HepG2 (cell line): ENCODE results near the gene CPPED1. TPM values are rescaled to one million over a fixed set of nuclear protein-coding genes. Genes with fewer than 3 reads are reported as not detected.

Source experiments
- ESRRA ChIP-seq: sonication (generic); formaldehyde crosslinking; IDR thresholded peaks from 2 replicates; pipeline ENCODE4 v1.5.1; 2020; ENCODE audit warnings: mild to moderate bottlenecking, low read depth, missing genetic modification reagents
- NFYB ChIP-seq: sonication (generic); formaldehyde crosslinking; IDR thresholded peaks from 2 replicates; pipeline ENCODE4 v1.4.0; 2020; ENCODE audit warnings: missing genetic modification reagents
- NR2C2 ChIP-seq: sonication (generic); formaldehyde crosslinking; IDR thresholded peaks from 2 replicates; pipeline ENCODE4 v1.4.0; 2020; ENCODE audit warnings: missing genetic modification reagents, mild to moderate bottlenecking, moderate library complexity, borderline replicate concordance
- POGZ ChIP-seq: sonication (generic); formaldehyde crosslinking; IDR thresholded peaks from 2 replicates; pipeline ENCODE4 v1.4.0; 2020; ENCODE audit warnings: mild to moderate bottlenecking, missing genetic modification reagents
- SIN3B ChIP-seq: fragments of 150-350 bp; IDR thresholded peaks from 2 replicates; pipeline ENCODE4 v1.6.1; 2014; ENCODE audit warnings: low read length
- SNAPC2 ChIP-seq: sonication (generic); formaldehyde crosslinking; IDR thresholded peaks from 2 replicates; pipeline ENCODE4 v1.8.1; 2022; ENCODE audit warnings: mild to moderate bottlenecking, missing genetic modification reagents
- THYN1 ChIP-seq: sonication (generic); formaldehyde crosslinking; IDR thresholded peaks from 2 replicates; pipeline ENCODE4 v1.8.1; 2023; ENCODE audit warnings: low read depth, mild to moderate bottlenecking, moderate library complexity, missing genetic modification reagents, borderline replicate concordance
- XBP1 ChIP-seq: sonication (generic); formaldehyde crosslinking; IDR thresholded peaks from 2 replicates; pipeline ENCODE4 v1.5.0; 2020; ENCODE audit warnings: missing genetic modification reagents
- ZFP90 ChIP-seq: sonication (generic); formaldehyde crosslinking; IDR thresholded peaks from 2 replicates; pipeline ENCODE4 v1.8.0; 2022; ENCODE audit warnings: missing genetic modification reagents, mild to moderate bottlenecking, inconsistent platforms, borderline replicate concordance
- polyA plus RNA-seq, 8 experiments: library from polyadenylated mRNA; depleted of rRNA in 3 of 8; stranded (reverse) in 7 of 8; unstranded in 1 of 8; fragments of >200 nt; fragmentation: Illumina TruSeq in 4 of 8; extraction: Trizol in 4 of 8; gene quantifications; 2 replicates each; pipeline versions ENCODE4 v1.2.1 to v1.2.3, GENCODE V29; 2011 to 2016; ENCODE audit warnings: low read depth in 4 of 8, missing spikeins in 1 of 8, mixed read lengths in 1 of 8; ENCODE audit not compliant: insufficient read depth in 1 of 8
- total RNA-seq, 5 experiments: library from RNA; depleted of rRNA; stranded (reverse); fragments of >200 nt; fragmentation: Illumina TruSeq; extraction: Trizol; gene quantifications; 2 replicates each; pipeline ENCODE4 v1.2.3, GENCODE V29; 2016; ENCODE audit warnings: low read depth in 1 of 5
- TF ChIP-seq, protein P1 (sequence below): sonication (generic); formaldehyde crosslinking; IDR thresholded peaks from 2 replicates; pipeline ENCODE4 v1.4.0; 2020; ENCODE audit warnings: mild to moderate bottlenecking, missing genetic modification reagents
- TF ChIP-seq, protein P2 (sequence below): sonication (generic); formaldehyde crosslinking; conservative IDR thresholded peaks from 2 replicates; pipeline ENCODE4 v1.4.0; 2020; ENCODE audit warnings: mild to moderate bottlenecking, missing genetic modification reagents, moderate library complexity
- TF ChIP-seq, protein P3 (sequence below): sonication (generic); formaldehyde crosslinking; IDR thresholded peaks from 2 replicates; pipeline ENCODE4 v1.5.0; 2020; ENCODE audit warnings: mild to moderate bottlenecking, missing genetic modification reagents, borderline replicate concordance

Gene CPPED1
- total and polyA plus RNA-seq, 2 of the 13 experiments (the other 11 are each of a cell fraction or from before 2014, with no cell fraction given) = 66.6 to 71.3 TPM

DNA sequence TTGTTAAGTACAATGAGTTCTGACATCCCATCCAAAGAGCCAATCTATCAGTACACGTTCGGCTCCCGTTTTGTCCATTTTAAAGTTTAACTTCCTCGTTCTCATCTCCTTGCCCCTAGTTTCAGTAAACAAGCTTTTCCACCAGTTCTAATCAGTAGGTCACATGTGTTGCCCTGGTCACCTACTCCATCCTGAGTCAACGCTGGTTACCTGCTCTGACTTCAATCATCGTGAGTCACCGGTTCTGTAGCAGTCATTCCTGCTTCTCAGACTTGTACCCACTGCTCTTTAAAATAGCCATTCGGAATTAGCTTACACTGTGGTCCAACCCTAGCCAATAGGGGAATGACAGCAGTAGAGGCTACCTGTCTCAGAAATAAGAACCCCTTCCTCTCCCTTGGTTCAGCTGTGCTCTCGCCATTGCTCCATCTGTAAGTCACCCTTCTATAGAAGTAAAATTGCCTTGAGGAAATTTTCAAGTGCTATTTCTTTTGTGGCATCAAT, 191.0 kb downstream of the CPPED1 start (continued):
- TF ChIP-seq NR2C2 (peak; percentile 61; the same call in 1 of the 2 replicates), SIN3B (no peak), NFYB (CRISPR knock-in tag) (no peak), SNAPC2 (CRISPR knock-in tag) (0 out of 2 replicates have a peak, but pooled peaks have one; percentile 32), ESRRA (CRISPR knock-in tag) (peak; percentile 37; the same call in 1 of the 2 replicates), THYN1 (CRISPR knock-in tag) (no peak), POGZ (peak; percentile 85), ZFP90 (0 out of 2 replicates have a peak, but pooled peaks have one; percentile 31), XBP1 (CRISPR knock-in tag) (peak; percentile 67)
- TF ChIP-seq, protein P1, sequence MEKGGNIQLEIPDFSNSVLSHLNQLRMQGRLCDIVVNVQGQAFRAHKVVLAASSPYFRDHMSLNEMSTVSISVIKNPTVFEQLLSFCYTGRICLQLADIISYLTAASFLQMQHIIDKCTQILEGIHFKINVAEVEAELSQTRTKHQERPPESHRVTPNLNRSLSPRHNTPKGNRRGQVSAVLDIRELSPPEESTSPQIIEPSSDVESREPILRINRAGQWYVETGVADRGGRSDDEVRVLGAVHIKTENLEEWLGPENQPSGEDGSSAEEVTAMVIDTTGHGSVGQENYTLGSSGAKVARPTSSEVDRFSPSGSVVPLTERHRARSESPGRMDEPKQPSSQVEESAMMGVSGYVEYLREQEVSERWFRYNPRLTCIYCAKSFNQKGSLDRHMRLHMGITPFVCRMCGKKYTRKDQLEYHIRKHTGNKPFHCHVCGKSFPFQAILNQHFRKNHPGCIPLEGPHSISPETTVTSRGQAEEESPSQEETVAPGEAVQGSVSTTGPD (CRISPR knock-in tag) = no peak
- TF ChIP-seq, protein P2, sequence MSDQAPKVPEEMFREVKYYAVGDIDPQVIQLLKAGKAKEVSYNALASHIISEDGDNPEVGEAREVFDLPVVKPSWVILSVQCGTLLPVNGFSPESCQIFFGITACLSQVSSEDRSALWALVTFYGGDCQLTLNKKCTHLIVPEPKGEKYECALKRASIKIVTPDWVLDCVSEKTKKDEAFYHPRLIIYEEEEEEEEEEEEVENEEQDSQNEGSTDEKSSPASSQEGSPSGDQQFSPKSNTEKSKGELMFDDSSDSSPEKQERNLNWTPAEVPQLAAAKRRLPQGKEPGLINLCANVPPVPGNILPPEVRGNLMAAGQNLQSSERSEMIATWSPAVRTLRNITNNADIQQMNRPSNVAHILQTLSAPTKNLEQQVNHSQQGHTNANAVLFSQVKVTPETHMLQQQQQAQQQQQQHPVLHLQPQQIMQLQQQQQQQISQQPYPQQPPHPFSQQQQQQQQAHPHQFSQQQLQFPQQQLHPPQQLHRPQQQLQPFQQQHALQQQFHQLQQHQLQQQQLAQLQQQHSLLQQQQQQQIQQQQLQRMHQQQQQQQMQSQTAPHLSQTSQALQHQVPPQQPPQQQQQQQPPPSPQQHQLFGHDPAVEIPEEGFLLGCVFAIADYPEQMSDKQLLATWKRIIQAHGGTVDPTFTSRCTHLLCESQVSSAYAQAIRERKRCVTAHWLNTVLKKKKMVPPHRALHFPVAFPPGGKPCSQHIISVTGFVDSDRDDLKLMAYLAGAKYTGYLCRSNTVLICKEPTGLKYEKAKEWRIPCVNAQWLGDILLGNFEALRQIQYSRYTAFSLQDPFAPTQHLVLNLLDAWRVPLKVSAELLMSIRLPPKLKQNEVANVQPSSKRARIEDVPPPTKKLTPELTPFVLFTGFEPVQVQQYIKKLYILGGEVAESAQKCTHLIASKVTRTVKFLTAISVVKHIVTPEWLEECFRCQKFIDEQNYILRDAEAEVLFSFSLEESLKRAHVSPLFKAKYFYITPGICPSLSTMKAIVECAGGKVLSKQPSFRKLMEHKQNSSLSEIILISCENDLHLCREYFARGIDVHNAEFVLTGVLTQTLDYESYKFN = peak; percentile 84
- TF ChIP-seq, protein P3, sequence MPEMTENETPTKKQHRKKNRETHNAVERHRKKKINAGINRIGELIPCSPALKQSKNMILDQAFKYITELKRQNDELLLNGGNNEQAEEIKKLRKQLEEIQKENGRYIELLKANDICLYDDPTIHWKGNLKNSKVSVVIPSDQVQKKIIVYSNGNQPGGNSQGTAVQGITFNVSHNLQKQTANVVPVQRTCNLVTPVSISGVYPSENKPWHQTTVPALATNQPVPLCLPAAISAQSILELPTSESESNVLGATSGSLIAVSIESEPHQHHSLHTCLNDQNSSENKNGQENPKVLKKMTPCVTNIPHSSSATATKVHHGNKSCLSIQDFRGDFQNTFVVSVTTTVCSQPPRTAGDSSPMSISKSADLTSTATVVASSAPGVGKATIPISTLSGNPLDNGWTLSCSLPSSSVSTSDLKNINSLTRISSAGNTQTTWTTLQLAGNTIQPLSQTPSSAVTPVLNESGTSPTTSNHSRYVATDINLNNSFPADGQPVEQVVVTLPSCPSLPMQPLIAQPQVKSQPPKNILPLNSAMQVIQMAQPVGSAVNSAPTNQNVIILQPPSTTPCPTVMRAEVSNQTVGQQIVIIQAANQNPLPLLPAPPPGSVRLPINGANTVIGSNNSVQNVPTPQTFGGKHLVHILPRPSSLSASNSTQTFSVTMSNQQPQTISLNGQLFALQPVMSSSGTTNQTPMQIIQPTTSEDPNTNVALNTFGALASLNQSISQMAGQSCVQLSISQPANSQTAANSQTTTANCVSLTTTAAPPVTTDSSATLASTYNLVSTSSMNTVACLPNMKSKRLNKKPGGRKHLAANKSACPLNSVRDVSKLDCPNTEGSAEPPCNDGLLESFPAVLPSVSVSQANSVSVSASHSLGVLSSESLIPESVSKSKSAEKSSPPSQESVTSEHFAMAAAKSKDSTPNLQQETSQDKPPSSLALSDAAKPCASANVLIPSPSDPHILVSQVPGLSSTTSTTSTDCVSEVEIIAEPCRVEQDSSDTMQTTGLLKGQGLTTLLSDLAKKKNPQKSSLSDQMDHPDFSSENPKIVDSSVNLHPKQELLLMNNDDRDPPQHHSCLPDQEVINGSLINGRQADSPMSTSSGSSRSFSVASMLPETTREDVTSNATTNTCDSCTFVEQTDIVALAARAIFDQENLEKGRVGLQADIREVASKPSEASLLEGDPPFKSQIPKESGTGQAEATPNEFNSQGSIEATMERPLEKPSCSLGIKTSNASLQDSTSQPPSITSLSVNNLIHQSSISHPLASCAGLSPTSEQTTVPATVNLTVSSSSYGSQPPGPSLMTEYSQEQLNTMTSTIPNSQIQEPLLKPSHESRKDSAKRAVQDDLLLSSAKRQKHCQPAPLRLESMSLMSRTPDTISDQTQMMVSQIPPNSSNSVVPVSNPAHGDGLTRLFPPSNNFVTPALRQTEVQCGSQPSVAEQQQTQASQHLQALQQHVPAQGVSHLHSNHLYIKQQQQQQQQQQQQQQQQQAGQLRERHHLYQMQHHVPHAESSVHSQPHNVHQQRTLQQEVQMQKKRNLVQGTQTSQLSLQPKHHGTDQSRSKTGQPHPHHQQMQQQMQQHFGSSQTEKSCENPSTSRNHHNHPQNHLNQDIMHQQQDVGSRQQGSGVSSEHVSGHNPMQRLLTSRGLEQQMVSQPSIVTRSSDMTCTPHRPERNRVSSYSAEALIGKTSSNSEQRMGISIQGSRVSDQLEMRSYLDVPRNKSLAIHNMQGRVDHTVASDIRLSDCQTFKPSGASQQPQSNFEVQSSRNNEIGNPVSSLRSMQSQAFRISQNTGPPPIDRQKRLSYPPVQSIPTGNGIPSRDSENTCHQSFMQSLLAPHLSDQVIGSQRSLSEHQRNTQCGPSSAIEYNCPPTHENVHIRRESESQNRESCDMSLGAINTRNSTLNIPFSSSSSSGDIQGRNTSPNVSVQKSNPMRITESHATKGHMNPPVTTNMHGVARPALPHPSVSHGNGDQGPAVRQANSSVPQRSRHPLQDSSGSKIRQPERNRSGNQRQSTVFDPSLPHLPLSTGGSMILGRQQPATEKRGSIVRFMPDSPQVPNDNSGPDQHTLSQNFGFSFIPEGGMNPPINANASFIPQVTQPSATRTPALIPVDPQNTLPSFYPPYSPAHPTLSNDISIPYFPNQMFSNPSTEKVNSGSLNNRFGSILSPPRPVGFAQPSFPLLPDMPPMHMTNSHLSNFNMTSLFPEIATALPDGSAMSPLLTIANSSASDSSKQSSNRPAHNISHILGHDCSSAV (CRISPR knock-in tag) = no peak
